ENCODE data around the gene UBXN11.

Gene UBXN11

GRCh38 chr1:26287811-26288210 is 18.6 kb downstream of the UBXN11 start:
- H3K4me2 ChIP-seq (ENCODE audit: low read depth, low read length, poor library complexity, severe bottlenecking): peak overlapping the region; percentile 60

GRCh38 chr1:26287033-26287711 is 19.3 kb downstream of the UBXN11 start:
- Histone ChIP-seq H3K4me2 (ENCODE audit: low read depth, low read length, poor library complexity, severe bottlenecking) (peak overlapping the region; percentile 60), H3K9me2 (replicated peaks; ENCODE audit: insufficient read depth, low read length) (no peaks in the 10 kb centered on the region), H3K9ac (ENCODE audit: low read length) (peak overlapping the region; percentile 65), H3K36me3 (ENCODE audit: low read length) (no peaks in the 10 kb centered on the region), H3K79me2 (ENCODE audit: insufficient read depth, low read length) (no peaks in the 10 kb centered on the region), H3K9me3 (ENCODE audit: insufficient read depth, low read length) (no peaks in the 10 kb centered on the region), H2AFZ (ENCODE audit: low read depth, low read length, severe bottlenecking) (no peak overlapping the region), H4K20me1 (ENCODE audit: low read depth, low read length) (no peaks in the 10 kb centered on the region), H3K27me3 (ENCODE audit: low read length) (no peaks in the 10 kb centered on the region), H3K4me3 (ENCODE audit: insufficient read depth, low read length, poor library complexity, severe bottlenecking) (no peak overlapping the region), H3K27ac (ENCODE audit: low read depth, low read length) (peak overlapping the region; percentile 97), H3F3A (ENCODE audit: insufficient read depth) (peaks cover 47% of the 10 kb centered on the region)
- TF ChIP-seq CTCF (IDR thresholded peaks at IDR 0.05; ENCODE audit: insufficient read depth, low read length, poor library complexity, severe bottlenecking): no peak
- no peak for TF ChIP-seq EZH2phosphoT487 (conservative IDR thresholded peaks at IDR 0.05; ENCODE audit: low read length)

More at GRCh38 chr1:26287811-26288210, 18.6 kb downstream of the UBXN11 start:
- Histone ChIP-seq H3K4me3 (ENCODE audit: insufficient read depth, low read length, poor library complexity, severe bottlenecking) (no peak overlapping the region), H3K9ac (ENCODE audit: low read length) (peak overlapping the region; percentile 65), H2AFZ (ENCODE audit: low read depth, low read length, severe bottlenecking) (peak overlapping the region; percentile 10), H3K9me2 (replicated peaks; ENCODE audit: insufficient read depth, low read length) (no peaks in the 10 kb centered on the region), H3F3A (ENCODE audit: insufficient read depth) (peaks cover 47% of the 10 kb centered on the region), H3K27ac (ENCODE audit: low read depth, low read length) (peak overlapping the region; percentile 97), H3K79me2 (ENCODE audit: insufficient read depth, low read length) (no peaks in the 10 kb centered on the region), H3K27me3 (ENCODE audit: low read length) (no peaks in the 10 kb centered on the region), H3K36me3 (ENCODE audit: low read length) (no peaks in the 10 kb centered on the region), H3K9me3 (ENCODE audit: insufficient read depth, low read length) (no peaks in the 10 kb centered on the region), H4K20me1 (ENCODE audit: low read depth, low read length) (no peaks in the 10 kb centered on the region)
- TF ChIP-seq EZH2phosphoT487 (conservative IDR thresholded peaks at IDR 0.05; ENCODE audit: low read length) (no peak), CTCF (IDR thresholded peaks at IDR 0.05; ENCODE audit: insufficient read depth, low read length, poor library complexity, severe bottlenecking) (no peak)

GRCh38 chr1:26286064-26286416 is 20.4 kb downstream of the UBXN11 start:
- Histone ChIP-seq H3K4me3 (ENCODE audit: insufficient read depth, low read length, poor library complexity, severe bottlenecking) (no peak overlapping the region), H2AFZ (ENCODE audit: low read depth, low read length, severe bottlenecking) (no peak overlapping the region), H3K36me3 (ENCODE audit: low read length) (no peaks in the 10 kb centered on the region), H3F3A (ENCODE audit: insufficient read depth) (peaks cover 53% of the 10 kb centered on the region), H4K20me1 (ENCODE audit: low read depth, low read length) (no peaks in the 10 kb centered on the region), H3K27me3 (ENCODE audit: low read length) (no peaks in the 10 kb centered on the region), H3K9me2 (replicated peaks; ENCODE audit: insufficient read depth, low read length) (no peaks in the 10 kb centered on the region), H3K27ac (ENCODE audit: low read depth, low read length) (peak overlapping the region; percentile 97), H3K79me2 (ENCODE audit: insufficient read depth, low read length) (no peaks in the 10 kb centered on the region), H3K4me2 (ENCODE audit: low read depth, low read length, poor library complexity, severe bottlenecking) (no peak overlapping the region), H3K9ac (ENCODE audit: low read length) (no peak overlapping the region), H3K9me3 (ENCODE audit: insufficient read depth, low read length) (no peaks in the 10 kb centered on the region)
- TF ChIP-seq EZH2phosphoT487 (conservative IDR thresholded peaks at IDR 0.05; ENCODE audit: low read length) (no peak), CTCF (IDR thresholded peaks at IDR 0.05; ENCODE audit: insufficient read depth, low read length, poor library complexity, severe bottlenecking) (no peak)
